B cell (primary cell): ENCODE measurements around the gene ASCL1. TPM values are rescaled to one million over a fixed set of nuclear protein-coding genes. Genes with fewer than 3 reads are reported as not detected.
A peak's percentile ranks its signal among the peaks of the same experiment; 100 is the strongest.

Source experiments
- ATAC-seq: fragments of 200-7000 bp; cut with Tn5 transposase; one replicate; pipeline ENCODE4 v1.10.0; 2021; ENCODE audit warnings: low read depth, mild to moderate bottlenecking, moderate number of reproducible peaks, moderate library complexity
- CTCF ChIA-PET: fragments of 350-600 bp; sonication (Branson Sonifier 250); formaldehyde crosslinking; loops from one replicate; lab custom pipeline; 2021; ENCODE audit warnings: antibody characterized with exemption, inconsistent platforms; lab: Charles Lee
- POLR2A ChIA-PET: fragments of 350-600 bp; sonication (Branson Sonifier 250); formaldehyde crosslinking; loops from one replicate; lab custom pipeline; 2021; ENCODE audit warnings: antibody characterized with exemption; lab: Charles Lee
- DNase-seq: peaks from one replicate; pipeline ENCODE4 v3.0.0; 2013
- H2AFZ ChIP-seq: 2 replicates; pipeline ENCODE4 v1.6.1; 2012; ENCODE audit warnings: mild to moderate bottlenecking, low read depth, low read length; ENCODE audit not compliant: insufficient read depth, poor library complexity, severe bottlenecking
- H3K27ac ChIP-seq, 2 donors: 1 replicate in 1 of 2; 2 replicates in 1 of 2; pipeline ENCODE4 v1.5.1; 2012 to 2013; ENCODE audit warnings: low read length in 2 of 2, mild to moderate bottlenecking in 2 of 2, moderate library complexity in 1 of 2
- H3K27me3 ChIP-seq, 4 experiments: fragments of 200-600 bp in 1 of 4; sonication (generic) in 1 of 4; replicated peaks in 1 of 4; 1 replicate in 2 of 4; 2 replicates in 2 of 4; pipeline versions ENCODE4 v1.6.1 to v1.7.0; 2013 to 2016; ENCODE audit warnings: low read length in 3 of 4, mild to moderate bottlenecking in 2 of 4, mixed read lengths in 1 of 4, moderate library complexity in 1 of 4; ENCODE audit not compliant: insufficient read depth in 4 of 4, control insufficient read depth in 3 of 4; ENCODE audit errors: control extremely low read depth in 1 of 4
- H3K36me3 ChIP-seq, 2 experiments: replicated peaks in 1 of 2; 1 replicate in 1 of 2; 2 replicates in 1 of 2; pipeline versions ENCODE4 v1.6.1 to v1.7.1; 2013; ENCODE audit warnings: low read length in 1 of 2; ENCODE audit not compliant: insufficient read depth in 2 of 2, control insufficient read depth in 1 of 2; ENCODE audit errors: control extremely low read depth in 1 of 2, extremely low read depth in 1 of 2
- H3K4me1 ChIP-seq, 2 donors: fragments of 200-600 bp in 1 of 2; sonication (generic) in 1 of 2; 1 replicate in 1 of 2; 2 replicates in 1 of 2; pipeline versions ENCODE4 v1.5.1 to v1.6.1; 2013 to 2017; ENCODE audit warnings: low read length in 2 of 2; ENCODE audit not compliant: control insufficient read depth in 2 of 2, insufficient read depth in 2 of 2
- H3K4me2 ChIP-seq: replicated peaks from 2 replicates; pipeline ENCODE3; 2012; ENCODE audit warnings: mild to moderate bottlenecking, low read depth, low read length; ENCODE audit not compliant: poor library complexity, severe bottlenecking
- H3K4me3 ChIP-seq, 5 experiments: fragments of 200-600 bp in 1 of 5; sonication (generic) in 1 of 5; 1 replicate in 3 of 5; 2 replicates in 2 of 5; pipeline versions ENCODE4 v1.5.1 to v1.7.0; 2011 to 2016; ENCODE audit warnings: low read length in 4 of 5, mild to moderate bottlenecking in 4 of 5, low read depth in 2 of 5, control low read depth in 1 of 5, moderate library complexity in 1 of 5; ENCODE audit not compliant: insufficient read depth in 1 of 5; ENCODE audit errors: control extremely low read depth in 1 of 5, extremely low read depth in 1 of 5
- H3K79me2 ChIP-seq: fragments of 200-600 bp; sonication (generic); one replicate; pipeline ENCODE4 v1.6.0; 2016; ENCODE audit warnings: low read length; ENCODE audit not compliant: control insufficient read depth, insufficient read depth
- H3K9ac ChIP-seq: fragments of 200-600 bp; sonication (generic); 2 replicates; pipeline ENCODE4 v1.6.1; 2017; ENCODE audit warnings: mild to moderate bottlenecking, low read length, moderate library complexity
- H3K9me3 ChIP-seq, 3 donors: one replicate each; pipeline versions ENCODE4 v1.6.1 to v1.7.1; 2013; ENCODE audit warnings: low read length in 2 of 3; ENCODE audit not compliant: control insufficient read depth in 2 of 3, insufficient read depth in 1 of 3; ENCODE audit errors: control extremely low read depth in 1 of 3
- H4K20me1 ChIP-seq: 2 replicates; pipeline ENCODE4 v1.6.0; 2012; ENCODE audit warnings: mild to moderate bottlenecking, low read length; ENCODE audit not compliant: insufficient read depth, control insufficient read depth, poor library complexity, severe bottlenecking
- H3K27ac Mint-ChIP-seq: one replicate; pipeline ENCODE4 v1.8.0; 2021; ENCODE audit warnings: mixed read lengths
- H3K27me3 Mint-ChIP-seq: one replicate; pipeline ENCODE4 v1.8.0; 2021; ENCODE audit warnings: mixed read lengths
- H3K4me1 Mint-ChIP-seq: one replicate; pipeline ENCODE4 v1.8.0; 2021; ENCODE audit warnings: mixed read lengths
- H3K4me3 Mint-ChIP-seq: one replicate; pipeline ENCODE4 v1.8.0; 2021; ENCODE audit warnings: mixed read lengths
- H3K9me3 Mint-ChIP-seq: one replicate; pipeline ENCODE4 v1.8.0; 2022; ENCODE audit warnings: mixed read lengths; ENCODE audit not compliant: insufficient read depth
- EZH2 ChIP-seq: IDR thresholded peaks from 2 replicates; pipeline ENCODE4 v1.6.1; 2012; ENCODE audit warnings: borderline replicate concordance, low read depth, mild to moderate bottlenecking, moderate library complexity, low read length; ENCODE audit not compliant: insufficient read depth, poor library complexity, severe bottlenecking
- WGBS: methylation state at CpG from one replicate; pipeline ENCODE4 v1.1.5; 2013; ENCODE audit warnings: missing lambda C conversion rate; ENCODE audit not compliant: insufficient coverage; 5-methylcytosine and 5-hydroxymethylcytosine counted together
- intact Hi-C: fragments of 100-400 bp; cut with micrococcal nuclease; formaldehyde crosslinking; loops from one replicate; pipeline ENCODE4 v1.10.0; 2022
- polyA plus RNA-seq: library from polyadenylated mRNA; depleted of rRNA; stranded (reverse); fragments of >200 nt; gene quantifications from 2 replicates; pipeline ENCODE4 v1.2.3, GENCODE V29; 2012
- total RNA-seq, 2 donors: library from RNA; stranded (reverse); fragments of 120-200 nt in 1 of 2; gene quantifications; 1 replicate in 1 of 2; 2 replicates in 1 of 2; pipeline versions ENCODE4 v1.2.3 to v1.2.4, GENCODE V29; 2013 to 2022
- TF ChIP-seq, protein P1 (sequence below): fragments of 200-600 bp; IDR thresholded peaks from one replicate; pipeline ENCODE4 v1.8.0; 2022; ENCODE audit warnings: antibody characterized with exemption, mild to moderate bottlenecking

The ASCL1 gene
- total and polyA plus RNA-seq, 2 donors (not counting 1 experiment from before 2014, with no cell fraction given), result not detected

DNA sequence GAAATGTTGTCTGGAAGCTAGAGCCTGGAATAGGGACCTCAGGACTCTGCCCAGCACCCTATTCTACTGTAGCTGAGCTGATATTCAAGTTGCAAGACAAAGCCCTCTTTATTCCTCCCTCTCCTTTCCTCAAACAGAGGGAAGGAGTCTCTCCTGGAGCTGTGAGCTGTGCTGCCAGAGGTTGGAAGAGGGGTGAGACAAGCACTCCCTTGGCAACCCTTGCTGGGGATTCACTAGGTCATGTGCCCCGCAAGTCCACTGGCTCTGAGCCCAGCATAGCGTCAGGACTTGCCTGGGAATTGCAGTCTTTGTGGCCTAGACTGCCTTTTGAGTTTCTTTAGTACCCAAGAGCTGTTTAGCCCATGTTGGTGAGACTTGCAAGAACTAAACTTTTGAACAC lies 11.4 kb upstream of the ASCL1 start:
- H3K4me1 Mint-ChIP-seq, result peaks cover 7% of the 10 kb centered on the region
- H3K27me3 Mint-ChIP-seq, result peaks cover 51% of the 10 kb centered on the region
- CTCF ChIA-PET, result interaction anchor here (0.6 to 7.7 kb wide), 2 partner anchors 36 to 602 kb away, joined by 3 to 260 read pairs; no protein-coding TSS in a partner anchor
- DNase-seq (no peak), ATAC-seq (no peak)
- Histone ChIP-seq H3K36me3 (no peaks in the 10 kb centered on the region), H3K4me2 (no peak overlapping the region), H3K9ac (no peak overlapping the region), H4K20me1 (no peaks in the 10 kb centered on the region), H2AFZ (no peak overlapping the region), H3K4me3 (no peak overlapping the region), H3K79me2 (no peaks in the 10 kb centered on the region), H3K9me3 (no peaks in the 10 kb centered on the region), H3K27ac (no peak overlapping the region), H3K4me1 (peaks cover 8 to 12% of the 10 kb centered on the region in 2 donors), H3K27me3 (peaks cover 0 to 20% (median 20%) of the 10 kb centered on the region in 4 experiments)
- no peak overlapping the region for H3K27ac Mint-ChIP-seq
- 53% methylated on average over 2 of the region's 2 CpGs for WGBS
- H3K4me3 Mint-ChIP-seq, result no peak overlapping the region
- TF ChIP-seq EZH2, result no peak
- TF ChIP-seq, protein P1, sequence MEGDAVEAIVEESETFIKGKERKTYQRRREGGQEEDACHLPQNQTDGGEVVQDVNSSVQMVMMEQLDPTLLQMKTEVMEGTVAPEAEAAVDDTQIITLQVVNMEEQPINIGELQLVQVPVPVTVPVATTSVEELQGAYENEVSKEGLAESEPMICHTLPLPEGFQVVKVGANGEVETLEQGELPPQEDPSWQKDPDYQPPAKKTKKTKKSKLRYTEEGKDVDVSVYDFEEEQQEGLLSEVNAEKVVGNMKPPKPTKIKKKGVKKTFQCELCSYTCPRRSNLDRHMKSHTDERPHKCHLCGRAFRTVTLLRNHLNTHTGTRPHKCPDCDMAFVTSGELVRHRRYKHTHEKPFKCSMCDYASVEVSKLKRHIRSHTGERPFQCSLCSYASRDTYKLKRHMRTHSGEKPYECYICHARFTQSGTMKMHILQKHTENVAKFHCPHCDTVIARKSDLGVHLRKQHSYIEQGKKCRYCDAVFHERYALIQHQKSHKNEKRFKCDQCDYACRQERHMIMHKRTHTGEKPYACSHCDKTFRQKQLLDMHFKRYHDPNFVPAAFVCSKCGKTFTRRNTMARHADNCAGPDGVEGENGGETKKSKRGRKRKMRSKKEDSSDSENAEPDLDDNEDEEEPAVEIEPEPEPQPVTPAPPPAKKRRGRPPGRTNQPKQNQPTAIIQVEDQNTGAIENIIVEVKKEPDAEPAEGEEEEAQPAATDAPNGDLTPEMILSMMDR, result no peak
- POLR2A ChIA-PET, result no interaction called here
- peaks cover 3% of the 10 kb centered on the region for H3K9me3 Mint-ChIP-seq
- intact Hi-C loops, result no loop called here

DNA sequence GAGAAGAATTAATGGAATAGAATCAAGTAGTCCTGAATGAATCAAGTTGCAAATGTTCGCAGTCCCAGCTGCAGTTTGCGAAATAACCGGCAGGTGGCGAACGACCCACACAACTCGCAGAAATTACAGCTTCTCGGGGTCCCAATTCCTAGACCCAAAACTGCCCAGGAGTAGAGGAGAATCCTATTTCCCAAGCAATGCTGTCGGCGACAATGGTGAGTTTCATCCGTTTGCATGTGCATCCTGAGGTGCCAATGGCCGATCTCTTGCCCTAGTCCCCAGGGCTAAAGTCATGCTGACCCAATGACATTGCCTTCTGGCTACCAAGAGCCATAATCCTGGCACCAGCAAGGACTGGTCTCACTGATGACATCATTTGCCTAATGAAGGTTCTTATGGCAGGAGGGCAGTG lies 8.5 kb upstream of the ASCL1 start:
- H3K27ac Mint-ChIP-seq, result no peak overlapping the region
- TF ChIP-seq, protein P1, result peak; percentile 99
- TF ChIP-seq EZH2, result no peak

More for the DNA sequence above, 8.5 kb upstream of the ASCL1 start:
- ATAC-seq (peak; percentile 57), DNase-seq (peak; percentile 72)
- no peaks in the 10 kb centered on the region for H3K9me3 ChIP-seq
- H3K36me3 ChIP-seq, result no peaks in the 10 kb centered on the region
- no peak overlapping the region for H3K4me2 ChIP-seq
- Mint-ChIP-seq H3K27me3 (peaks cover 57% of the 10 kb centered on the region), H3K9me3 (no peaks in the 10 kb centered on the region), H3K4me1 (peaks cover 9% of the 10 kb centered on the region), H3K4me3 (no peak overlapping the region)
- H3K27ac ChIP-seq, result no peak overlapping the region
- H3K27me3 ChIP-seq, result peaks cover 0 to 41% (median 24%) of the 10 kb centered on the region in 4 experiments
- no peak overlapping the region for H3K9ac ChIP-seq
- no peak overlapping the region for H2AFZ ChIP-seq
- 4% methylated on average over 10 of the region's 11 CpGs for WGBS
- no peak overlapping the region for H3K4me3 ChIP-seq
- CTCF ChIA-PET, result interaction anchor here (0.6 to 7.7 kb wide), 28 partner anchors 8 to 626 kb away, joined by 3 to 260 read pairs (median 4); partner anchors contain the start of gene C12orf42
- intact Hi-C loops, result loop anchor here (1.0 to 2.0 kb wide), 4 partner anchors 66 to 599 kb away; no protein-coding TSS in a partner anchor
- POLR2A ChIA-PET, result no interaction called here
- H4K20me1 ChIP-seq, result no peaks in the 10 kb centered on the region
- peaks cover 10 to 13% of the 10 kb centered on the region in 2 donors for H3K4me1 ChIP-seq
- no peaks in the 10 kb centered on the region for H3K79me2 ChIP-seq
